Caki2 (cell line): ENCODE results near the gene DDI2. TPM values are rescaled to one million over a fixed set of nuclear protein-coding genes. Genes with fewer than 3 reads are reported as not detected.
A peak's percentile ranks its signal among the peaks of the same experiment; 100 is the strongest.
"Not testable (repeated sequence)": the region's sequence is repeated elsewhere in the genome, so short reads cannot be mapped to it uniquely, and the experiment has no call there.

Experiments
- DNase-seq: peaks from one replicate; pipeline ENCODE4 v3.0.0-alpha.2; 2015; ENCODE audit warnings: low read depth
- in situ Hi-C: cut with HindIII; loops from 2 replicates; pipeline ENCODE4 v1.10.0; 2016; ENCODE audit warnings: low sequenced_read_pairs, low pct_unique_long_range_greater_than_20kb, mixed read lengths
- total RNA-seq: library from RNA; depleted of rRNA; stranded (reverse); fragments of >200 nt; shearing (Covaris generic); gene quantifications from 2 replicates; pipeline ENCODE4 v1.2.3, GENCODE V29; 2014; ENCODE audit warnings: low replicate concordance

The DDI2 gene
- total RNA-seq, 1 experiment from 2014 or later: 4.3 TPM

DNA sequence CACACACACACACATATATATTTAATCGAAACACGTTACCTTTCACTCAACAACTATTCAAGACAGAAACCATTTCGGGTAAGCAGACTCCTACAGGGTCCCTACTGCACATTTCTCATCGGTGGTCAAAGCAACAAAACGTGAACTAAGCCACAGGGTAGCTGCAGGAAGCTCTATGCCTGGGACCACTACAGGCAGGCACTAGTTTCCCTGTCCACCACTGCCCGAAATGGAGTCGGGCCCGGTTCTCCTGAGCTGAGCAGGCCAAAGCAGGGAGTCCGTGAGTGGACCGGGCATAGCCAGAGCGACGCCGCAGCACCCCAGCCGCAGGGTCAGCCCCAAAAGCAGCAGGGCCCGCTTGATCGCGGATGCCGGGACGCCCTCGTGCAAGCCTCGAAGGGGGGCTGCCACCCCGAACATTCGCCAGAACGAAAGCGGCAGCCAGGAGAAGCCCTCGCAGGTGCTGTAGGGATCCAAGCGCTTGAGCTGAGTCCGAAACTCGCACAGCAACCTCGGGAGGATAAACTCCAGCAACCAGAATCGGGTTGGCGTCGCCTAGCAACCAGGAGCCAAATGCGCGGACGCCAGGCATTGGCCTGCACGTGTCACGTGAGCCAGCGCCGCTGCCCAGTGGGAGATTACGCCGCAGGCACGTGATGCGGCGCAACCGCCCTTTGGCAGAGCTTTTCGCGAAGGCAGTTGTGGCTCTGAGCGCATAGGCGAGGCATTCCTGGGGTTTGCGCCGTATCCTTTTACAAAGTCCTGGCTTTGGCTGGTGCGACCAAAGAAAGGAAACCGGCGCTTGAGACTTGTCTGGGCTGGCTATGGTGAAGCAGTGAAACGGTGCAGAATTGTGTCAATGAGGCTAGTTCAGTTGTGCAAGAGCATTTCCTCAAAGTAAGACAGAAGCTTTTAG is 13.9 kb upstream of the DDI2 start:
- in situ Hi-C loops: no loop called here

GRCh38 chr1:15603966-15604282 is 13.3 kb upstream of the DDI2 start:
- in situ Hi-C loops, DNase-seq: not testable (repeated sequence)

More for the DNA sequence above, 13.9 kb upstream of the DDI2 start:
- peak; percentile 89 for DNase-seq

GRCh38 chr1:15604400-15604799 is 12.9 kb upstream of the DDI2 start:
- in situ Hi-C loops, DNase-seq: not testable (repeated sequence)

GRCh38 chr1:15605398-15606383 is 11.6 kb upstream of the DDI2 start:
- in situ Hi-C loops: no loop called here
- DNase-seq: no peak

DNA sequence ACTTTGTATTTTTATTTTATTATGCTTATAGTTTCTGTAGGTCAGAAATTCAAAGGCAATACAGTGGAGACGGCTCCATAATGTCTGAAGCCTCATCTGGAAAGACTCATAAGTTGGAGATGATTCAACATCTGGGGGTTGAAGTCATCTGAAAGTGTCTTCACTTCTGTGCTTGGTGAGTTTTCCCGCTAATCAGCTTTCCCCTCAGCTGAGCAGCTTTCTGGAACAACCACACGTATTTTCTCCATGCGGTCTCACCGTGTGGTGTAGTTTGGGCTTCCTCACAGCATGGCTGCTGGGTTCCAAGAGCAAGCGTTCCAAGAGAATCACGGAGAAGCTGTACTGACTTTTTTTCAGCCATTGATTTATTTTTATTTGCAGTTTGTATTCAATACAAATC is 7.6 kb upstream of the DDI2 start:
- no peak for DNase-seq
- in situ Hi-C loops: no loop called here

GRCh38 chr1:15610167-15610566 is 7.1 kb upstream of the DDI2 start:
- no peak for DNase-seq
- in situ Hi-C loops: no loop called here

- in situ Hi-C loops: no loop called here
- no peak for DNase-seq
Observed at GRCh38 chr1:15616373-15617172, 685 bp upstream of the DDI2 start.

- no peak for DNase-seq
- in situ Hi-C loops: no loop called here
Observed at GRCh38 chr1:15618077-15618654, 908 bp downstream of the DDI2 start.

DNA sequence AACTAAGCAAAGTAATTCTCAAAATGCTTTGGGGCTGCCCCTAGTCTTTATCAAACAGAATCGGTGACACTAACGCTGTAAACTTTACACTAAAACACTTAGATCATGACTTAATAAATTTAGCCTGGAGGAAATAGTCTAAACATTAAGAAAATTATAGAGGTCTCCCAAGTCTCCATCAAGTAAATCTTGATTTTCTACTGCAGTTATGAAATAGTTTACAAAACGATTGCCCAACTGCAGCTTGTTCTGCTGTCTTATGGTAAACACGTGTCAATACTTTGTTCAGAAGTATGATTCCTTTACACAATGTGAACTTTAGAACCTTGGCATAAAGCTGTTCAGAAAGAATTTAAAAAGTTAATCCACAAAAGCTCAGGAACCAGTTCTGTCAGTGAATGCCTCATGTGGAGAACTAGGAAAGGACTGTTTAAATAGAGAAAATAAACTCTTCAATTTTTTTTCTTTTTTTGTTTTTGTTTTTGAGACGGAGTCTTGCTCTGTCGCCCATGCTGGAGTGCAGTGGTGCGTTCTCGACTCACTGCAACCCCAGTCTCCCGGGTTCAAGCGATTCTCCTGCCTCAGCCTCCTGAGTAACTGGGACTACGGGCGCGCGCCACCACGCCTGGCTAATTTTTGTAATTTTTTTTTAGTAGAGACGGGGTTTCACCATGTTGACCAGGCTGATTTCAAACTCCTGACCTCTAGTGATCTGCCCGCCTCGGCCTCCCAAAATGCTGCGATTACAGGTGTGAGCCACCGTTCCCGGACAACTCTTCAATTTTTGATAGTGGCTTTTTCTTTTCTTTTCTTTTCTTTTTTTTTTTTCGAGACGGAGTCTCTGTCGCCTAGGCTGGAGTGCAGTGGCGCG is 1.6 kb downstream of the DDI2 start:
- in situ Hi-C loops: no loop called here
- no peak for DNase-seq

DNA sequence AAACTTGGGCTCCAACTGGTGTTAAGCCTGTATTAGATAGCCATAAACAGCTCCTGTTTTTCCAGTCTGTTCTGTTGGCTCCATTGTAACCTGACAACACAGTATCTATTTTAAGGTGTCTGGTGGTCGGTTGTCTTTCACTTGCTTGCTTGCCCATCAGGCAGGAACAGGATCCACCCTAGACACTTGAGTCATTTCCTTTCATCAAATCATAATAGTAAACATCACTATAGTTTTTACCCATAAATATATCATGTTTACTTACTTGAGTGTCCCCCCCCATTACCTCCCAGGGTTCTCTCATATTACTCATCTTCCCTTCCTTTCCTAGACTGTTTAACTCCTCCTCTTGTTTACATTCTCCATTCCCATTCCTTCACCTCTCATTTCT is 2.9 kb downstream of the DDI2 start:
- in situ Hi-C loops: no loop called here
- DNase-seq: no peak

DNA sequence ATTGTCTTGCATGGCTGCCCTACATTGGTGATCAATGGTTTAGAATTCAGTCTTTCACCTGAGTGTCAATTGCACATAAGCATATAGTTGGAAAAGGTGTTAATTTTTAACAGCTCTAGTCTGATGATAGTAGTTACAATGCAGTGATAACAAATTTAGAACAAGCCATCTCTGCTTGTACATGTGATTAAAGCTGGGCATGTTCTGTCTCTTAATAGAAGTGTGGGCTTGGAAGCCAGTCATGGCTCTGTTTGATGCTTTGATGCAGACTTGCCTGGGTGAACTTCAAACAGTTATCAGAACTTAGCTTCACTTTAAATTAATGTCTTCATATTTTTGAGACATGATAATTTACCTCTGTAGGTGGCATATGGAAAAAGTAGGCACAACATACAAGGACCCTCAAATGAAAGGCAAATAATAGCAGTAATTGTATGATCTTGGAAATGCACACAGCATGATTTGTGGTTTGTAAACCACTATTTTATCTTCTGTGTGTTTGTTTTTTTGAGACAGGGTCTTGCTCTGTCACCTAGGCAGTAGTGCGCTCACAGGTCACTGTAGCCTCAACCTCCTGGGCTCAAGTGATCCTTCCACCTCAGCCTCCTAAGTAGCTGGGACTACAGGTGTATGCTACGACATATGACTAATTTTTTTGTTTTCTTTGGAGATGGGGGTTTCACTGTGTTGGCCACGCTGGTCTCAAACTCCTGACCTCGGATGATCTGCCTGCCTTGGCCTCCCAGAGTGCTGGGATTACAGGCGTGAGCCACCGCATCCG is 3.8 kb downstream of the DDI2 start:
- in situ Hi-C loops: no loop called here
- no peak for DNase-seq

GRCh38 chr1:15621975-15622374 is 4.7 kb downstream of the DDI2 start:
- no peak for DNase-seq
- in situ Hi-C loops: no loop called here

DNA sequence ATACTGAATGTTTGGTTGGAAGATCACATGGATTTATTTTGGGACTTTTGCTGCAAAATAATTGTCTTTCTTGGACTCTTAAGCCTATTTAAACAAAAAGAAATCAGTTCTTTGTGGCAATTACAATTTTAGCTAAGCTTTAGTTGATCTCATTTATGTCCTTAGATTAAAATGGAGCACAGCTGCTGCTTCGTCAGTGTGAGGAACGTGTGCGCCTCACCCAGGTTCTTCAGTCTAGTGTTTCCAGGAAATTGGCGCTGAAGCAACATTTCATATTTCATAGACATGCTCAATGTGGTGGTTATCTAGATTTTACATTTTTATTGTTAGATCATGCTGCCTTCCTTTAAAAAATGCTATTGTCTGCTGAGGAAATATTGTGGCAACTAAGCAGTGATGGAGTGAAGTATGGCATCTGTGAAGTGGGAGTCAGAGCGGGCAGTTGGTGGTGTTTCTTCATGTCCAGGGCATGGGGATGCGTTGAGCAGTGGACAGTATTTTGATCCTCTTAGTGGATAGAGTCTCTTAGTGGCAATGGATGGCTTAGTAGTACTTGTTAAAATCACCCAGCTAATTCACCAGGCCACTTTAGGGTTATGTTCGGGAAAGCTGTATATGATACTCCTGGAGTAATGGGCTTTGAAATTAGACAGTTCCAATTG is 5.6 kb downstream of the DDI2 start:
- DNase-seq: no peak
- in situ Hi-C loops: no loop called here

GRCh38 chr1:15623435-15623834 is 6.2 kb downstream of the DDI2 start:
- in situ Hi-C loops: no loop called here

DNA sequence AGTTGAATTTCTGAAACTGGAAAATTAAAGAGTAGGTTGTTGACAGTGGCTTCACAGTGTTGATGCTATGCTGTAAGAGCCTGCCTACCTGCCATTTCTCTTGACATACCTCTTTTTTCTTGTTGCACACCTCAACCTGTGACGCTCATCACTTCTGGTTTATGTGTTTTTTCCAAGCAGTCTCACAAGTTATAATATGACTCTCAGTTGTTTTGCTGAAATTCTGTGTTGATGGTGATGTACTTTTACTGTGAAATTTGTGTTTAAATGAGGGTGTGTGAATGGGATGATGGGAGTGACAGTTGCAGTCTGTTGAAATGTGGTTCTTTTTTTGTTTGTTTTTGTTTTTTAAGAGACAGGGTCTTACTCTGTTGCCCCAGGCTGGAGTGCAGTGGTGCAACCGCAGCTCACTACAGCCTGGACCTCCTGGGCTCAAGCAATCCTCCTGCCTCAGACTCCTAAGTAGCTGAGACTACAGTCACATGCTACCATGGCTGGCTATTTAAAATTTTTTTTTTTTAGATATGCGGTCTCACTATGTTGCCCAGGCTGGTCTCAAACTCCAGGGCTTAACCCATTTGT is 7.0 kb downstream of the DDI2 start:
- in situ Hi-C loops: no loop called here
- no peak for DNase-seq

More at GRCh38 chr1:15623435-15623834, 6.2 kb downstream of the DDI2 start:
- no peak for DNase-seq
